HepG2 (cell line): ENCODE measurements around the gene XPO5. TPM values are rescaled to one million over a fixed set of nuclear protein-coding genes. Genes with fewer than 3 reads are reported as not detected.

Experiments
- HIVEP1 ChIP-seq: sonication (generic); formaldehyde crosslinking; IDR thresholded peaks from 2 replicates; pipeline ENCODE4 v1.4.0; 2020; ENCODE audit warnings: mild to moderate bottlenecking, missing genetic modification reagents
- NBN ChIP-seq: fragments of 450-650 bp; conservative IDR thresholded peaks from 2 replicates; pipeline ENCODE4 v1.6.1; 2017
- SPEN ChIP-seq: sonication (generic); formaldehyde crosslinking; IDR thresholded peaks from 2 replicates; pipeline ENCODE4 v1.5.1; 2020; ENCODE audit warnings: low read depth, mild to moderate bottlenecking, missing genetic modification reagents
- ZNF432 ChIP-seq: sonication (generic); formaldehyde crosslinking; IDR thresholded peaks from 2 replicates; pipeline ENCODE4 v1.5.0; 2020; ENCODE audit warnings: missing genetic modification reagents, mild to moderate bottlenecking, borderline replicate concordance
- polyA plus RNA-seq, 8 experiments: library from polyadenylated mRNA; depleted of rRNA in 3 of 8; stranded (reverse) in 7 of 8; unstranded in 1 of 8; fragments of >200 nt; fragmentation: Illumina TruSeq in 4 of 8; extraction: Trizol in 4 of 8; gene quantifications; 2 replicates each; pipeline versions ENCODE4 v1.2.1 to v1.2.3, GENCODE V29; 2011 to 2016; ENCODE audit warnings: low read depth in 4 of 8, missing spikeins in 1 of 8, mixed read lengths in 1 of 8; ENCODE audit not compliant: insufficient read depth in 1 of 8
- total RNA-seq, 5 experiments: library from RNA; depleted of rRNA; stranded (reverse); fragments of >200 nt; fragmentation: Illumina TruSeq; extraction: Trizol; gene quantifications; 2 replicates each; pipeline ENCODE4 v1.2.3, GENCODE V29; 2016; ENCODE audit warnings: low read depth in 1 of 5
- TF ChIP-seq, protein P1 (sequence below): sonication (generic); formaldehyde crosslinking; IDR thresholded peaks from 2 replicates; pipeline ENCODE4; 2020; ENCODE audit warnings: missing genetic modification reagents, mild to moderate bottlenecking, borderline replicate concordance
- TF ChIP-seq, protein P2 (sequence below): sonication (generic); formaldehyde crosslinking; IDR thresholded peaks from 2 replicates; pipeline ENCODE4 v1.4.0; 2020; ENCODE audit warnings: missing genetic modification reagents, borderline replicate concordance
- TF ChIP-seq, protein P3 (sequence below): sonication (generic); formaldehyde crosslinking; IDR thresholded peaks from 2 replicates; pipeline ENCODE4 v1.5.0; 2020; ENCODE audit warnings: mild to moderate bottlenecking, missing genetic modification reagents, borderline replicate concordance
- TF ChIP-seq, protein P4 (sequence below): sonication (generic); formaldehyde crosslinking; IDR thresholded peaks from 2 replicates; pipeline ENCODE4 v1.5.1; 2020; ENCODE audit warnings: mild to moderate bottlenecking, missing genetic modification reagents
- TF ChIP-seq, protein P5 (sequence below): sonication (generic); formaldehyde crosslinking; IDR thresholded peaks from 2 replicates; pipeline ENCODE4 v1.5.0; 2020; ENCODE audit warnings: missing genetic modification reagents
- TF ChIP-seq, protein P6 (sequence below): sonication (generic); formaldehyde crosslinking; IDR thresholded peaks from 2 replicates; pipeline ENCODE4 v1.4.0; 2020; ENCODE audit warnings: missing genetic modification reagents, borderline replicate concordance

Gene XPO5
- total and polyA plus RNA-seq, 2 of the 13 experiments (the other 11 are each of a cell fraction or from before 2014, with no cell fraction given), result 52.2 to 68.0 TPM

DNA sequence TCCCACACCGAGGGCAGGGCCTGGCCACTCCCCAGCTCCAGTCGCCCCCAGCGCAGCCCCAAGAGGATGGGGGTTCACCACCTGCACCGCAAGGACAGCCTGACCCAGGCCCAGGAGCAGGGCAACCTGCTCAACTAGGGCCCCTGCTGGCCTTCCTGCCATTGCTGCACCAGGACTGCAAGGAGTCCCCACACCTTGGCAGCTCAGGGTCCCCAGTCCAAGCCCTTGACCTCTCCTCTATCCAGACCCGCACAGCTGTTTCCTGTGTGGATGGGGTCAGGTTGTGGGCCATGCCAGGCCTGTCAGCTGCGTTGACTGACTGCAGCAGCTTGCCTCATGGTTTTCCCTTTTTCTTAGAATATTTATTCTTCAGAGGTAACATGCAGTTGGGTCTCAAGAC lies 70.1 kb downstream of the XPO5 start (continued):
- TF ChIP-seq, protein P1, sequence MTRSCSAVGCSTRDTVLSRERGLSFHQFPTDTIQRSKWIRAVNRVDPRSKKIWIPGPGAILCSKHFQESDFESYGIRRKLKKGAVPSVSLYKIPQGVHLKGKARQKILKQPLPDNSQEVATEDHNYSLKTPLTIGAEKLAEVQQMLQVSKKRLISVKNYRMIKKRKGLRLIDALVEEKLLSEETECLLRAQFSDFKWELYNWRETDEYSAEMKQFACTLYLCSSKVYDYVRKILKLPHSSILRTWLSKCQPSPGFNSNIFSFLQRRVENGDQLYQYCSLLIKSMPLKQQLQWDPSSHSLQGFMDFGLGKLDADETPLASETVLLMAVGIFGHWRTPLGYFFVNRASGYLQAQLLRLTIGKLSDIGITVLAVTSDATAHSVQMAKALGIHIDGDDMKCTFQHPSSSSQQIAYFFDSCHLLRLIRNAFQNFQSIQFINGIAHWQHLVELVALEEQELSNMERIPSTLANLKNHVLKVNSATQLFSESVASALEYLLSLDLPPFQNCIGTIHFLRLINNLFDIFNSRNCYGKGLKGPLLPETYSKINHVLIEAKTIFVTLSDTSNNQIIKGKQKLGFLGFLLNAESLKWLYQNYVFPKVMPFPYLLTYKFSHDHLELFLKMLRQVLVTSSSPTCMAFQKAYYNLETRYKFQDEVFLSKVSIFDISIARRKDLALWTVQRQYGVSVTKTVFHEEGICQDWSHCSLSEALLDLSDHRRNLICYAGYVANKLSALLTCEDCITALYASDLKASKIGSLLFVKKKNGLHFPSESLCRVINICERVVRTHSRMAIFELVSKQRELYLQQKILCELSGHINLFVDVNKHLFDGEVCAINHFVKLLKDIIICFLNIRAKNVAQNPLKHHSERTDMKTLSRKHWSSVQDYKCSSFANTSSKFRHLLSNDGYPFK, result 0 out of 2 replicates have a peak, but pooled peaks have one; percentile 2
- TF ChIP-seq NBN (no peak), HIVEP1 (no peak), ZNF432 (CRISPR knock-in tag) (no peak), SPEN (CRISPR knock-in tag) (0 out of 2 replicates have a peak, but pooled peaks have one; percentile 33)
- TF ChIP-seq, protein P2, sequence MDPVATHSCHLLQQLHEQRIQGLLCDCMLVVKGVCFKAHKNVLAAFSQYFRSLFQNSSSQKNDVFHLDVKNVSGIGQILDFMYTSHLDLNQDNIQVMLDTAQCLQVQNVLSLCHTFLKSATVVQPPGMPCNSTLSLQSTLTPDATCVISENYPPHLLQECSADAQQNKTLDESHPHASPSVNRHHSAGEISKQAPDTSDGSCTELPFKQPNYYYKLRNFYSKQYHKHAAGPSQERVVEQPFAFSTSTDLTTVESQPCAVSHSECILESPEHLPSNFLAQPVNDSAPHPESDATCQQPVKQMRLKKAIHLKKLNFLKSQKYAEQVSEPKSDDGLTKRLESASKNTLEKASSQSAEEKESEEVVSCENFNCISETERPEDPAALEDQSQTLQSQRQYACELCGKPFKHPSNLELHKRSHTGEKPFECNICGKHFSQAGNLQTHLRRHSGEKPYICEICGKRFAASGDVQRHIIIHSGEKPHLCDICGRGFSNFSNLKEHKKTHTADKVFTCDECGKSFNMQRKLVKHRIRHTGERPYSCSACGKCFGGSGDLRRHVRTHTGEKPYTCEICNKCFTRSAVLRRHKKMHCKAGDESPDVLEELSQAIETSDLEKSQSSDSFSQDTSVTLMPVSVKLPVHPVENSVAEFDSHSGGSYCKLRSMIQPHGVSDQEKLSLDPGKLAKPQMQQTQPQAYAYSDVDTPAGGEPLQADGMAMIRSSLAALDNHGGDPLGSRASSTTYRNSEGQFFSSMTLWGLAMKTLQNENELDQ (CRISPR knock-in tag), result no peak
- TF ChIP-seq, protein P3, sequence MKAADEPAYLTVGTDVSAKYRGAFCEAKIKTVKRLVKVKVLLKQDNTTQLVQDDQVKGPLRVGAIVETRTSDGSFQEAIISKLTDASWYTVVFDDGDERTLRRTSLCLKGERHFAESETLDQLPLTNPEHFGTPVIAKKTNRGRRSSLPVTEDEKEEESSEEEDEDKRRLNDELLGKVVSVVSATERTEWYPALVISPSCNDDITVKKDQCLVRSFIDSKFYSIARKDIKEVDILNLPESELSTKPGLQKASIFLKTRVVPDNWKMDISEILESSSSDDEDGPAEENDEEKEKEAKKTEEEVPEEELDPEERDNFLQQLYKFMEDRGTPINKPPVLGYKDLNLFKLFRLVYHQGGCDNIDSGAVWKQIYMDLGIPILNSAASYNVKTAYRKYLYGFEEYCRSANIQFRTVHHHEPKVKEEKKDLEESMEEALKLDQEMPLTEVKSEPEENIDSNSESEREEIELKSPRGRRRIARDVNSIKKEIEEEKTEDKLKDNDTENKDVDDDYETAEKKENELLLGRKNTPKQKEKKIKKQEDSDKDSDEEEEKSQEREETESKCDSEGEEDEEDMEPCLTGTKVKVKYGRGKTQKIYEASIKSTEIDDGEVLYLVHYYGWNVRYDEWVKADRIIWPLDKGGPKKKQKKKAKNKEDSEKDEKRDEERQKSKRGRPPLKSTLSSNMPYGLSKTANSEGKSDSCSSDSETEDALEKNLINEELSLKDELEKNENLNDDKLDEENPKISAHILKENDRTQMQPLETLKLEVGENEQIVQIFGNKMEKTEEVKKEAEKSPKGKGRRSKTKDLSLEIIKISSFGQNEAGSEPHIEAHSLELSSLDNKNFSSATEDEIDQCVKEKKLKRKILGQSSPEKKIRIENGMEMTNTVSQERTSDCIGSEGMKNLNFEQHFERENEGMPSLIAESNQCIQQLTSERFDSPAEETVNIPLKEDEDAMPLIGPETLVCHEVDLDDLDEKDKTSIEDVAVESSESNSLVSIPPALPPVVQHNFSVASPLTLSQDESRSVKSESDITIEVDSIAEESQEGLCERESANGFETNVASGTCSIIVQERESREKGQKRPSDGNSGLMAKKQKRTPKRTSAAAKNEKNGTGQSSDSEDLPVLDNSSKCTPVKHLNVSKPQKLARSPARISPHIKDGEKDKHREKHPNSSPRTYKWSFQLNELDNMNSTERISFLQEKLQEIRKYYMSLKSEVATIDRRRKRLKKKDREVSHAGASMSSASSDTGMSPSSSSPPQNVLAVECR, result no peak
- TF ChIP-seq, protein P4, sequence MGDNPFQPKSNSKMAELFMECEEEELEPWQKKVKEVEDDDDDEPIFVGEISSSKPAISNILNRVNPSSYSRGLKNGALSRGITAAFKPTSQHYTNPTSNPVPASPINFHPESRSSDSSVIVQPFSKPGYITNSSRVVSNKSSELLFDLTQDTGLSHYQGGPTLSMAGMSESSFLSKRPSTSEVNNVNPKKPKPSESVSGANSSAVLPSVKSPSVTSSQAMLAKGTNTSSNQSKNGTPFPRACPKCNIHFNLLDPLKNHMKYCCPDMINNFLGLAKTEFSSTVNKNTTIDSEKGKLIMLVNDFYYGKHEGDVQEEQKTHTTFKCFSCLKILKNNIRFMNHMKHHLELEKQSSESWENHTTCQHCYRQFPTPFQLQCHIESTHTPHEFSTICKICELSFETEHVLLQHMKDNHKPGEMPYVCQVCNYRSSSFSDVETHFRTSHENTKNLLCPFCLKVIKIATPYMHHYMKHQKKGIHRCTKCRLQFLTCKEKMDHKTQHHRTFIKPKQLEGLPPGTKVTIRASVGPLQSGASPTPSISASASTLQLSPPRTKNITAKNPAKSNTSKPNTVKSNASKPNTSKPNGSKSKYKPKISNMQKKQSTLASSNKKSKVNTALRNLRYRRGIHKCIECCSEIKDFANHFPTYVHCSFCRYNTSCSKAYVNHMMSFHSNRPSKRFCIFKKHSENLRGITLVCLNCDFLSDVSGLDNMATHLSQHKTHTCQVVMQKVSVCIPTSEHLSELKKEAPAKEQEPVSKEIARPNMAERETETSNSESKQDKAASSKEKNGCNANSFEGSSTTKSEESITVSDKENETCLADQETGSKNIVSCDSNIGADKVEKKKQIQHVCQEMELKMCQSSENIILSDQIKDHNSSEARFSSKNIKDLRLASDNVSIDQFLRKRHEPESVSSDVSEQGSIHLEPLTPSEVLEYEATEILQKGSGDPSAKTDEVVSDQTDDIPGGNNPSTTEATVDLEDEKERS, result no peak
- TF ChIP-seq, protein P5, sequence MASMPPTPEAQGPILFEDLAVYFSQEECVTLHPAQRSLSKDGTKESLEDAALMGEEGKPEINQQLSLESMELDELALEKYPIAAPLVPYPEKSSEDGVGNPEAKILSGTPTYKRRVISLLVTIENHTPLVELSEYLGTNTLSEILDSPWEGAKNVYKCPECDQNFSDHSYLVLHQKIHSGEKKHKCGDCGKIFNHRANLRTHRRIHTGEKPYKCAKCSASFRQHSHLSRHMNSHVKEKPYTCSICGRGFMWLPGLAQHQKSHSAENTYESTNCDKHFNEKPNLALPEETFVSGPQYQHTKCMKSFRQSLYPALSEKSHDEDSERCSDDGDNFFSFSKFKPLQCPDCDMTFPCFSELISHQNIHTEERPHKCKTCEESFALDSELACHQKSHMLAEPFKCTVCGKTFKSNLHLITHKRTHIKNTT, result no peak
- TF ChIP-seq, protein P6, sequence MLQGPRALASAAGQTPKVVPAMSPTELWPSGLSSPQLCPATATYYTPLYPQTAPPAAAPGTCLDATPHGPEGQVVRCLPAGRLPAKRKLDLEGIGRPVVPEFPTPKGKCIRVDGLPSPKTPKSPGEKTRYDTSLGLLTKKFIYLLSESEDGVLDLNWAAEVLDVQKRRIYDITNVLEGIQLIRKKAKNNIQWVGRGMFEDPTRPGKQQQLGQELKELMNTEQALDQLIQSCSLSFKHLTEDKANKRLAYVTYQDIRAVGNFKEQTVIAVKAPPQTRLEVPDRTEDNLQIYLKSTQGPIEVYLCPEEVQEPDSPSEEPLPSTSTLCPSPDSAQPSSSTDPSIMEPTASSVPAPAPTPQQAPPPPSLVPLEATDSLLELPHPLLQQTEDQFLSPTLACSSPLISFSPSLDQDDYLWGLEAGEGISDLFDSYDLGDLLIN (CRISPR knock-in tag), result no peak
